Activated T-helper 2 cell treated with anti-CD3 and anti-CD28 coated beads, Interferon-gamma antibody, Interleukin-2, Interleukin-4, amounts not matched to agents 10 μg/mL and 5 μg/mL and 100 μg/mL, durations not matched to agents 14 hours and 24 hours and 36 hours (primary cell): ENCODE measurements around the gene ASS1. TPM values are rescaled to one million over a fixed set of nuclear protein-coding genes. Genes with fewer than 3 reads are reported as not detected.

Experiments
- DNase-seq: peaks from one replicate; pipeline ENCODE4 v3.0.0; 2021; ENCODE audit warnings: low spot score
- H3K27ac Mint-ChIP-seq: one replicate; pipeline ENCODE4 v1.8.0; 2021; ENCODE audit warnings: mixed read lengths
- H3K27me3 Mint-ChIP-seq: one replicate; pipeline ENCODE4 v1.8.0; 2021; ENCODE audit warnings: low read depth, mixed read lengths
- H3K36me3 Mint-ChIP-seq: one replicate; pipeline ENCODE4 v1.8.0; 2021; ENCODE audit warnings: low read depth, mixed read lengths
- H3K4me1 Mint-ChIP-seq: one replicate; pipeline ENCODE4 v1.8.0; 2021; ENCODE audit warnings: low read depth, mixed read lengths
- H3K4me3 Mint-ChIP-seq: one replicate; pipeline ENCODE4 v1.8.0; 2021; ENCODE audit warnings: low read depth, mild to moderate bottlenecking, moderate library complexity, mixed read lengths
- H3K9me3 Mint-ChIP-seq: one replicate; pipeline ENCODE4 v1.8.0; 2021; ENCODE audit warnings: mixed read lengths
- intact Hi-C: fragments of 100-400 bp; cut with micrococcal nuclease; formaldehyde crosslinking; loops from one replicate; pipeline ENCODE4 v1.15.1; 2023
- total RNA-seq: library from RNA; stranded (reverse); gene quantifications from 2 replicates; pipeline ENCODE4 v1.2.3, GENCODE V29; 2022

The ASS1 gene
- total RNA-seq, 1 donor from 2014 or later, result 3.2 TPM

DNA sequence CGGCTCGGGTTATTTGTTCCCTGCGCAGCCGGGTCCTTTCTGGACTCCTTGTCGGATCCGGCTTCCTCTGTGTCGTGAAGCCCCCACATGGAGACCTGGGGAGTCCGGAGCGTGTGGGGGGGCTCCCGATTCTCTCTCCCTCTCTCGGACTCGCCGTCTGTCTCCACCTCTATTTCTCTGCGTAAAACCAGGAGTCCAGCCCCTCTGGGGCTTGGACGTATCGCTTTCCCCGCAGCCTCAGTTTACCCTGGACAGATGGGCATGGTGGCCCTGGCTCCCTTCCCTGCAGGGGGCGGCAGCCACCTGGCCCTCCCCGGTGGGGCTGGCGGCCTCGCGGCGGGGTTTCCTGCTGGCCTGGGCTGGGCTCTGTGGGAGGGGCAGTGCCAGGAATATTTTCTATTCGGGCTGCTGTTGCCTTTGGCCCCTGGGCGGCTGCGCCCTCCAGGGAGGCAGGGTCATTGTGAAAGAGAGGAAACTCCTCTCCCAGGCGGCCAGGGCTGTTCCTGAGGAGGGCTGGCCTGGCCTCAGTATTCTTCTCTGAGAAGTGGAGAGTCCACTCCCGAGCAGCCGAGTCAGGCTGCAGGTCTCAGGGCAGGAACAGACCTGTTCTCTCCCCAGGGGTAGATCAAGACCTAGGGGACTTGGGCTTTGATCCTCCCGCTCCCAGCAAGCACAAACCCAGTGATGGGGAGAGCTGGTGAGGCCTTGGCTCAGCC is 665 bp downstream of the ASS1 start:
- Mint-ChIP-seq H3K27ac (no peak overlapping the region), H3K4me1 (peaks cover 11% of the 10 kb centered on the region), H3K4me3 (peak overlapping the region; percentile 67), H3K27me3 (peaks cover 10% of the 10 kb centered on the region), H3K9me3 (peaks cover 15% of the 10 kb centered on the region), H3K36me3 (no peaks in the 10 kb centered on the region)
- intact Hi-C loops, result no loop called here
- DNase-seq, result no peak

DNA sequence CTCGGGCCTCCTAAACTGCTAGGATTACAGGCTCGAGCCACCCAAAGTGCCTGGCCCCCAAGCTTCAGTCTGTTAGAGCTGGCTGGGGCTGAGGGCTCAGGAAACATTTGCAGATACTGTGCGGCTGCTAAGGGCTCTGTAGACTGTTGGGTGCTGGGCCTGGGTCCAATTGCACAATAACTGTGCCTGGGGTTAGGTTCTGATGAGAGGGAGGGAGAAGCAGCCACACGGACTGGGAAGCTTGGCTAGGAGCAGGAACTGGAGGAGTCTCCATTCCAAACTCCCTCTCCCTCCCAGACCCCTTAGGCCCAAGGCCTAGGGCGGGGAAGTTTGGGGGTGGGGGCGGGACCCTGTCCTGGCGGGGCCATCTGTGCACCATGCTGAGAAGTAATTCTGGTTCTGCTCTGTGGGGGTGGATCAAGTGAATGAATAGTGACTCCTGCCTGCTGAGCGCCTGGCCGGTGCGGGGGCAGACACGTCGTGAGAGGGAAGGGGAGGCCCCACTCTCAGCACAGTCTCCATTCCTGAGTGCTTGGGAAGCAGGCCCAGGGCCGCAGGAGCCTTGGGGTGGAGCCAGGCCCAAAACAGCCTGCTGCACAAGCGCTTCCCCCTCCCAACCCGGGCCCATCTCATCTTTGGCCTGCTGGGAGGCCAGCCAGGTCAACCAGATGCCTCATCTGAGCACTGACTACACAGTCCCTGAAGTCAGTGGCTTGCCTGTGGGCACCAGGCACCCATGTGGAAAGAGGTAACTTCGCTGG is 1.5 kb downstream of the ASS1 start:
- no peak for DNase-seq
- intact Hi-C loops, result no loop called here
- Mint-ChIP-seq H3K27me3 (peaks cover 10% of the 10 kb centered on the region), H3K4me3 (peak overlapping the region; percentile 67), H3K4me1 (peaks cover 11% of the 10 kb centered on the region), H3K27ac (peak overlapping the region; percentile 35), H3K9me3 (peaks cover 10% of the 10 kb centered on the region), H3K36me3 (no peaks in the 10 kb centered on the region)

DNA sequence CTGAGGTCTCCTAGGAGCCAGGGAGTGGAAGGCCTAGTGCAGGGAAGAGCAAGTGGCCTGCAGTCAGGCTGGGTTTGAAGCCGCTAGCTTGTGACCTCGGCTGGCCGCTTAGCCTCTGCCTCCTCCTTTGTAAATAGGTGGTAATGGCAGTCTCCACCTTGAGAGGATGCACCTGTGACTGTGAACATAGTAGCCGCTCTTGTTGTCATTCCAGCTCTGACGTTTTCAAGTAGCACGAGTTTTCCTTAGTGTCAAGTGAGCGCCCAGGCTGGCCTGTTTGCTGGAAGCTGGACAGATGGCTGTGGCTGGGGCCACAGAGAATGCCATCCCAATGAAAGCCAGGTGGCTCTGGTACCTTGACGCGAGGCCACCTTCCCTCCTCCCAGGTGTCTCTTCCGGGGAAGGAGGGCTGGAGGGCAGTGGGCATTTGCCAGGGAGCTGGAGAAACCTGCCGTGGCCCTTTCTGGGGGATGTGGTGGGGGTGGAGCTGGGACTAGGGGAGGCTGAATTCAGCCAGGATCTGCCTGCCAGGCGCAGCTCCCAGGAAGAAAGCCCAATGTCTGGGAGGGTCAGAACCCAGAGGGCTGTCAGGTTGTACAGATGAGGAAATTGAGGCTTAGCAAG is 2.5 kb downstream of the ASS1 start:
- Mint-ChIP-seq H3K36me3 (no peaks in the 10 kb centered on the region), H3K27me3 (peaks cover 10% of the 10 kb centered on the region), H3K27ac (no peak overlapping the region), H3K9me3 (no peaks in the 10 kb centered on the region), H3K4me1 (peaks cover 11% of the 10 kb centered on the region), H3K4me3 (no peak overlapping the region)
- no peak for DNase-seq
- intact Hi-C loops, result no loop called here

DNA sequence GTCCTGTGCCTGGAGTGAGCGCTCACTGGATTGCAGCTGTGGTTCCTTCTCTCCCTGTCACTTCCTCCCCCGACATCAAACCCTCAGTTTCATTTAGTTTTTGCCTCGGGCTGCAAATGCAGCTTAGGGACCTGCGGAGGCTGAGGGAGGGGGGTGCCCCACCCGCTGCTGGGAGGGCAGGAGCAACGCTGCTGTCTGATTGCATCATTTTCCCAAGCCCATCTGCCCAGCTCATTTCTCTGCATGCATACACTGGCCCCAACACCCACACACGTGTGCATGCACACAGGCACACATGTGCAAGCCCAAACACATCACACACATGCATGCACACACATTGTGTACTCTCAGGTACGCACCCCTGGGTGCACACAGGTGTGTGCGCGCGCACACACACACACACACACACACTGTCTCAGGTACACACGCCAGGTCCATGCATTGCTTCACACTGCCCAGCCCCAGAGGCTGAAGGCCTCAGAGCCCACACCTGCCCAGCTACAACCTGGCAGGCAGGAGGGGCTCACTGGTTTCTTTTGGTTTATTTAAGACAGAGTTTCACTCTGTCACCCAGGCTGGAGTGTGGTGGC is 3.4 kb downstream of the ASS1 start:
- intact Hi-C loops, result no loop called here
- H3K9me3 Mint-ChIP-seq, result no peaks in the 10 kb centered on the region
- H3K36me3 Mint-ChIP-seq, result no peaks in the 10 kb centered on the region
- no peak for DNase-seq
- H3K27ac Mint-ChIP-seq, result no peak overlapping the region
- peaks cover 11% of the 10 kb centered on the region for H3K4me1 Mint-ChIP-seq
- H3K4me3 Mint-ChIP-seq, result no peak overlapping the region
- H3K27me3 Mint-ChIP-seq, result peaks cover 10% of the 10 kb centered on the region

DNA sequence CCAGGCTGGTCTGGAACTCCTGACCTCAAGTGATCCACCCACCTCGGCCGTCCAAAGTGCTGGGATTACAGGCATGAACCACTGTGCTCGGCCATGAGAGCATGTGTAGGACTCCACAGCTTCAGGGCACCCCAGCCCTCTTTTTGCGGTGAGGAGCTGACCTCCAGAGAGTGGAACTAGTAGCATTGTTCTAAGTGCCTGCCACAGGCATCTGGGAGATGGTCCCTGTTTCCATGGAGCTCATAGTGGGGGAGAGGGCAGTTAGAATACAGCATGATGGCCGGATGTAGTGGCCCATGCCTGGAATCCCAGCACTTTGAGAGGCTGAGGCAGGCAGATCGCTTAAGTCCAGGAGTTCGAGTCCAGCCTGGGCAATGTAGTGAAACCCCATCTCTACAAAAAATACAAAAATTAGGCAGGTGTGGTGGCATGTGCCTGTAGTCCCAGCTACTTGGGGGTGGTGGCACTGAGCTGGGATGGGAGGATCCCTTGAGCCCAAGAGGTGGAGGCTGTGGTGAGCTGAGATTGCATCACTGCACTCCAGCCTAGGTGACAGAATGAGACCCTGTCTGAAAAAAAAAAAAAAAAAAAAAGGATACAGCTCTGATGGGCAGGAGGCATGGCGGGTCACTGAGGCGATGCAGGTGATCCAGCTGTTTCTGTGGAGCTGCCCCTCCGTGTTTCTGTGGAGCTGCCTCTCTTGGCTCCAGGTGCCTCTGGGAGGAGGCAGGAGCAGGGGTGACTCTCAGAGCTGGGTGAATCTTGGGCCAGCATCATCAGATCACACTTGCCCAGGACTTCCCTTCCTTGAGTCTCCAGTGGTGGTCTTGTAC is 4.2 kb downstream of the ASS1 start:
- H3K27me3 Mint-ChIP-seq, result peaks cover 6% of the 10 kb centered on the region
- DNase-seq, result no peak
- peaks cover 11% of the 10 kb centered on the region for H3K4me1 Mint-ChIP-seq
- no peak overlapping the region for H3K27ac Mint-ChIP-seq
- H3K36me3 Mint-ChIP-seq, result no peaks in the 10 kb centered on the region
- H3K9me3 Mint-ChIP-seq, result no peaks in the 10 kb centered on the region
- intact Hi-C loops, result no loop called here
- H3K4me3 Mint-ChIP-seq, result no peak overlapping the region

DNA sequence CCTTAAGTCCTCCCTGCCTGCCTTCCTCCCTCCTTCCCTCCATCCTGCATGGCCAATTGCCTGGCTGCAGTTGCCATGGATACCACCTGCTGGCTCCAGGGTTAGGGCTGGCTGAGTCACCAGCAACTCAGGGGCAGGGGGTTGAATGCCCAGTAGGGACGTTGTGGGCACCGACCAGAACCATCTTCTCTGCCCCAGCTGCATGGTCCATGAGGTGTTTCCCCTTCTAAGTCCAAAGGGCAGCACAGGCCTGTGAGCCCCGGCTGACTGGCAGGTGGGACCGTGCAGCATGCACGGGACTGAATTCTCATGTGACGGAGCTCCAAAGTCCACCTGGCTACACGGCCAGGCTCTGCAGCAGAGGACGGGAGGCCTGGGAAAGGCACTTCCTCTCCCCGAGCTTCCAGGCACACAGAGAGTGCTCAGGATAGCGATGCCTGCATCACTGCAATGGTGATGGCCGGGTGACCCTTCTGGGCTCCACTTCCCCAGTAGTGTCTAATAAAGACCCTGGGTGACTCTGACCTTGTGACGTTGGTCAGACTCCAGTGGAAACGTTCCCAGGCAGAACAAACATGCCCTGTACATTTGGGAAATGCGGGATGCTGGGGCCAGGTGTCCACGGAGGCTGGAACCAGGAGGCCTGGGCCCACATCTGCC is 5.7 kb downstream of the ASS1 start:
- peaks cover 11% of the 10 kb centered on the region for H3K4me1 Mint-ChIP-seq
- H3K4me3 Mint-ChIP-seq, result no peak overlapping the region
- no peaks in the 10 kb centered on the region for H3K9me3 Mint-ChIP-seq
- H3K36me3 Mint-ChIP-seq, result no peaks in the 10 kb centered on the region
- peaks cover 6% of the 10 kb centered on the region for H3K27me3 Mint-ChIP-seq
- intact Hi-C loops, result no loop called here
- H3K27ac Mint-ChIP-seq, result no peak overlapping the region
- DNase-seq, result no peak

DNA sequence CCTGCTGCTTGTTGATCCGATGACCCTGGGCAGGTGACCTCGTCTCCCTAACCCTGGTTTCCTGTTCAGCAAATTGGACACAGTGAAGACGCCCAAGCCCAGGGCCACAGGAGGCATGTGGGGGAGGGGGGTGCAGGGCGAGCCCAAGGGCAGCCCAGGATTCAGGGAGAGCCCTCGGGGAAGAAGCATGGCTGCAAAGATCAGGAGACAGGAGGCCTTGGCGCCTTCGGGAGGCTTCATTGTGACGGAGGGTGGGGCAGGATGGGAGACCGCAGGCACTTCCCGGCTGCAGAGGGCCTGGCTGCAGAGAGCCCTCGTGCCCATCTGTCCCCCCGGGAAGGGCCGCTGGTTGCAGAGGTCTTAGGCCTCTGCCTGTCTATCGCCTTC is 6.2 kb downstream of the ASS1 start:
- peaks cover 11% of the 10 kb centered on the region for H3K4me1 Mint-ChIP-seq
- H3K9me3 Mint-ChIP-seq, result no peaks in the 10 kb centered on the region
- H3K36me3 Mint-ChIP-seq, result no peaks in the 10 kb centered on the region
- H3K27me3 Mint-ChIP-seq, result peaks cover 2% of the 10 kb centered on the region
- no peak for DNase-seq
- intact Hi-C loops, result no loop called here
- no peak overlapping the region for H3K4me3 Mint-ChIP-seq
- no peak overlapping the region for H3K27ac Mint-ChIP-seq

DNA sequence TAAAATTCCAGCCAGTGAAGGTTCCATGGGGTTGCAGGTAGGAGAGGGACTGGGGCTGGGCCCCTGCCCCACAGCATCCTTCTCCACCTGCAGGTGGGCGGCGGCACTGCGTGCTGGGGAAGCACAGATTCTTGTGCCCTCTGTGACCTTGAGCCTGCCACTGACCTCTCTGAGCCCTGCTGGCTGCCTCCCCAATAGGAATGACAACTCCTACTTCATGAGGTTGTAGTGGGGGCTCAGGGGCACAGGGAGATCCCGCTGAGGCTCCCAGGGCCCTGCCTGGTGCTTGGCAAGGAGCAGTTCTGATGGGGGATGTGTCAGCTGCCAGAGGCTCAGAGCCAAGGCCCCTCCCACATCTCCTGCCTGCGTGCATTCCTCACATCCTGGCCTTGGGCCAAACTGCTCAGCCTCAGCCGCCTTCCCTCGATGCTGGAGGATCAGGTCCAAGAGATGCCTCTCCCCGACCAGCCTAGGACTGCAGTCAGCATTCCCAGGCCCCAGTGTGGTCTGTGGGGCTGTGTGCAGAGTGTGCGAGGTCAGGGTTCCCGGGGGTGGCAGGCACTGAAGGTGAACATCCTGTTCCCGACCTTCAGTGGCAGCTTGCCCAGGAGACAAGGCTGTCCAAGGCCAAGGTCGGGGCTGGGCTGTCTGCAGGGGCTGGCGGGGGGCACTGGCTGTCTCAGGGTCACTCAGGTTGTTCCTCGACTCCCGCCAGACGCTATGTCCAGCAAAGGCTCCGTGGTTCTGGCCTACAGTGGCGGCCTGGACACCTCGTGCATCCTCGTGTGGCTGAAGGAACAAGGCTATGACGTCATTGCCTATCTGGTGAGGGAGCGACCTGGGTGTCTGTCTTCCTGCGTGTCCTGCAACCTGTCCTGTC is 7.0 kb downstream of the ASS1 start:
- peaks cover 11% of the 10 kb centered on the region for H3K4me1 Mint-ChIP-seq
- no peak overlapping the region for H3K27ac Mint-ChIP-seq
- H3K36me3 Mint-ChIP-seq, result no peaks in the 10 kb centered on the region
- no peak overlapping the region for H3K4me3 Mint-ChIP-seq
- no peak for DNase-seq
- H3K9me3 Mint-ChIP-seq, result no peaks in the 10 kb centered on the region
- intact Hi-C loops, result no loop called here
- no peaks in the 10 kb centered on the region for H3K27me3 Mint-ChIP-seq

DNA sequence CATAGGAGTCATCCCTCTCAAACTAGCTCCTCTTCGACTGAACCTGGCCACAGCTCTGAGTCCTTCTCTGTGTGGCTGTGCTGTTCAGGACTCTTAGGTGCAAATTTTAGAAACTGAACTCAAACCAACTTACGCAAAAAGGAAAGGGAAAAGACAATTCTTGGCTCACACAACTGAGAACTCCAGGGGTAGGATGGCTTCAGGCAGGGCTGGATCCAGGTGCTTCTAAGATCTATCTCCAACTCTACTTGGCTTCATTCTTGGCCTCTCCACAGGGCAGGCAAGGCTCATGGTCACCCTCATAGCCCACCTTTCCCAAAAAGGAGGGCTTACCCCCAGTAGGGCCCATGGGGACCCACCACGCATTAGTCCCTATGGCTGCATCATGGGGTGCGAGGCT is 8.1 kb downstream of the ASS1 start:
- no peak overlapping the region for H3K27ac Mint-ChIP-seq
- H3K36me3 Mint-ChIP-seq, result no peaks in the 10 kb centered on the region
- peaks cover 9% of the 10 kb centered on the region for H3K4me1 Mint-ChIP-seq
- no peaks in the 10 kb centered on the region for H3K27me3 Mint-ChIP-seq
- no peak overlapping the region for H3K4me3 Mint-ChIP-seq
- intact Hi-C loops, result no loop called here
- no peak for DNase-seq
- no peaks in the 10 kb centered on the region for H3K9me3 Mint-ChIP-seq

DNA sequence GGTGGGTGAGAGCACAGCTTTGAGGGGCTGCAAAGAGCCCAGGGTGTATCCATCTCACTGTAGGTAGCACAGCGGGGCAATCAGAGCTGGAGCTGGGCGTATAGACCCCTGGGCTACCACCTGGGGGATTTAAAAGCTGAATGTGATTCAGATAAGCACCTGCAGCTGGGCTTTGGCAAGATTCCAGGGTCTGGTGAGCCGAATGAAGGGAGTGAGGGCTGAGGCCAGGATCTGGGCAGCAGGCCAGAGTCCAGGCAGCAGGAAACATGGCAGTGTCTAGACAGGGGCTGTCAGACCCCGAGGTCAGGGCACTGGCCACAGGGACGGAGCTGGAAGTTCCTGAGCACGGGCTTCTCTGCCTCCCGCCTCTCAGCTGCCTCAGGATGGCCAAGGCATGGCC is 8.7 kb downstream of the ASS1 start:
- DNase-seq, result no peak

DNA sequence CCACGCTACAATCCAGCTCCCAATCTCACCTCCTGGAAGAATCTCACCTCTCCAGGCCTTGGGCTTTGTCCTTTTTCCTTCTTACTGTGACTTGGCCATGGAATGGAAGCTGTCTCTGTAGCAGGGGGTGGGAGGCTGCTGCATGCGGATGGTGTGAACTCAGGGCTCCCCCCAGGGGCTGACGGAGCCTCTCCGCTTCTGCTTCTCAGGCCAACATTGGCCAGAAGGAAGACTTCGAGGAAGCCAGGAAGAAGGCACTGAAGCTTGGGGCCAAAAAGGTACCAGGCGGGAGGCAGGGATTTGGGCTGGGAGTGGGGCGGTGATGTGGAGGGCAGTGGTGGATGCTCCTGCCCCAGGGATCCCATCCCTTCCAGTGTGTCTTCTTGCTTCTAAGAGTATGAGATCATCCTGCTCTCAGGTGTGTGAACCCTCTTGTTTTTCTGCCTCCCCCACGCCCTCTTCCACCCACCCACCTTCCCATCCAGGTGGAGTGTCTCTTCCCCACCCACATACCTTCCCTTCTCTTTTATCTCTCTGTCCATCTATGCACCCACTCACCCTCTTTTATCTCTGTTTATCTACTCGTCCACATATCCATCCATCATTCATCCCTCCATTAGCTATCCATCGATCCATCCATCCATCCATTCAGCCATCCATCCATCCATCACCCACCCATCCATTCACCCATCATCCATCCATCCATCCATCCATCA is 9.5 kb downstream of the ASS1 start:
- Mint-ChIP-seq H3K27me3 (no peaks in the 10 kb centered on the region), H3K4me1 (peaks cover 2% of the 10 kb centered on the region), H3K27ac (no peak overlapping the region), H3K36me3 (no peaks in the 10 kb centered on the region), H3K9me3 (no peaks in the 10 kb centered on the region), H3K4me3 (no peak overlapping the region)
- no peak for DNase-seq
- intact Hi-C loops, result no loop called here

More for the DNA sequence above, 8.7 kb downstream of the ASS1 start:
- intact Hi-C loops, result no loop called here
- H3K9me3 Mint-ChIP-seq, result no peaks in the 10 kb centered on the region
- no peaks in the 10 kb centered on the region for H3K27me3 Mint-ChIP-seq
- no peak overlapping the region for H3K27ac Mint-ChIP-seq
- peaks cover 5% of the 10 kb centered on the region for H3K4me1 Mint-ChIP-seq
- H3K36me3 Mint-ChIP-seq, result no peaks in the 10 kb centered on the region
- H3K4me3 Mint-ChIP-seq, result no peak overlapping the region
